HCT116 (cell line): Measurements from ENCODE around the gene C9orf85. TPM values are rescaled to one million over a fixed set of nuclear protein-coding genes. Genes with fewer than 3 reads are reported as not detected.

Source experiments
- ATAC-seq: fragments of 200-7000 bp; cut with Tn5 transposase; 2 replicates; pipeline ENCODE4 v1.9.1; 2020; ENCODE audit warnings: mild to moderate bottlenecking, moderate library complexity
- BruUV-seq: library from RNA; stranded (reverse); fragments of 400-500 nt; replicated peaks from 2 replicates; lab custom pipeline; 2021; lab: Mats Ljungman, UMichigan
- CTCF ChIA-PET: fragments of 300-600 bp; sonication (Branson Sonifier 250); formaldehyde crosslinking; loops from one replicate; lab custom pipeline; 2021; ENCODE audit warnings: antibody characterized with exemption; lab: Charles Lee
- POLR2A ChIA-PET: fragments of 300-600, 350-600 bp; sonication (Branson Sonifier 250); formaldehyde crosslinking; loops from one replicate; lab custom pipeline; 2021; ENCODE audit warnings: antibody characterized with exemption; lab: Charles Lee
- RAD21 ChIA-PET, 2 experiments: fragments of 300-600 bp; sonication (Branson Sonifier 250); formaldehyde crosslinking; loops; one replicate each; lab custom pipeline; 2023; ENCODE audit warnings: low total read pairs in 2 of 2; ENCODE audit not compliant: uncharacterized antibody in 2 of 2, unreplicated experiment in 2 of 2, low non-redundant PET in 1 of 2; lab: Charles Lee
- DNase-seq: peaks from one replicate; pipeline ENCODE4 v3.0.0-alpha.2; 2010; ENCODE audit warnings: low read depth, low spot score
- H2AFZ ChIP-seq: fragments of 200-600 bp; shearing (Covaris generic), sonication (generic); 2 replicates; pipeline ENCODE4 v1.6.1; 2017; ENCODE audit warnings: low read depth, mixed run types, mixed read lengths, antibody characterized with exemption, low read length; ENCODE audit not compliant: poor library complexity, severe bottlenecking
- H3K27ac ChIP-seq: 2 replicates; pipeline ENCODE4 v1.5.1; 2012; ENCODE audit warnings: low read depth, low read length
- H3K27me3 ChIP-seq: fragments of 200-600 bp; sonication (generic); 2 replicates; pipeline ENCODE4 v1.6.1; 2016; ENCODE audit warnings: mixed run types, low read length, mixed read lengths; ENCODE audit not compliant: insufficient read depth
- H3K36me3 ChIP-seq, 2 experiments: fragments of 200-500 bp in 1 of 2; fragments of 200-600 bp in 1 of 2; sonication (Bioruptor generic) in 1 of 2; sonication (generic) in 1 of 2; 2 replicates each; pipeline versions ENCODE4 v1.5.1 to v1.6.1; 2014 to 2016; ENCODE audit warnings: low read length in 2 of 2, inconsistent platforms in 1 of 2, mixed read lengths in 1 of 2, mixed run types in 1 of 2; ENCODE audit not compliant: insufficient read depth in 2 of 2, control insufficient read depth in 1 of 2
- H3K4me1 ChIP-seq, 2 experiments: fragments of 200-600 bp in 1 of 2; sonication (generic) in 1 of 2; 2 replicates each; pipeline versions ENCODE4 v1.5.1 to v1.6.1; 2012 to 2017; ENCODE audit warnings: low read length in 2 of 2, inconsistent platforms in 1 of 2, mild to moderate bottlenecking in 1 of 2, mixed read lengths in 1 of 2, mixed run types in 1 of 2, moderate library complexity in 1 of 2; ENCODE audit not compliant: insufficient read depth in 2 of 2, control insufficient read depth in 1 of 2
- H3K4me2 ChIP-seq: fragments of 200-600 bp; sonication (generic); 2 replicates; pipeline ENCODE4 v1.6.1; 2017; ENCODE audit warnings: mixed run types, low read length, mixed read lengths
- H3K4me3 ChIP-seq, 2 experiments: fragments of 200-600 bp in 1 of 2; sonication (generic) in 1 of 2; replicated peaks in 1 of 2; 2 replicates each; pipeline ENCODE4 v1.5.1; 2011 to 2016; ENCODE audit warnings: low read length in 2 of 2, control low read depth in 1 of 2, low read depth in 1 of 2, mild to moderate bottlenecking in 1 of 2, mixed read lengths in 1 of 2, mixed run types in 1 of 2
- H3K79me2 ChIP-seq: fragments of 200-600 bp; sonication (generic); 2 replicates; pipeline ENCODE4 v1.6.1; 2017; ENCODE audit warnings: mild to moderate bottlenecking, mixed run types, low read length, moderate library complexity, mixed read lengths; ENCODE audit not compliant: insufficient read depth
- H3K9ac ChIP-seq: fragments of 200-600 bp; sonication (generic); 2 replicates; pipeline ENCODE4 v1.6.1; 2016; ENCODE audit warnings: low read length, mixed read lengths
- H3K9me2 ChIP-seq: fragments of 200-600 bp; sonication (generic), shearing (Covaris generic); 2 replicates; pipeline ENCODE4 v1.6.1; 2017; ENCODE audit warnings: mixed run types, mild to moderate bottlenecking, moderate library complexity; ENCODE audit not compliant: insufficient read depth
- H3K9me3 ChIP-seq, 2 experiments: fragments of 200-500 bp in 1 of 2; fragments of 200-600 bp in 1 of 2; sonication (Bioruptor generic) in 1 of 2; sonication (generic) in 1 of 2; 2 replicates each; pipeline ENCODE4 v1.6.1; 2014 to 2017; ENCODE audit warnings: low read length in 2 of 2, mixed read lengths in 2 of 2, inconsistent platforms in 1 of 2, low read depth in 1 of 2, mild to moderate bottlenecking in 1 of 2, mixed run types in 1 of 2, moderate library complexity in 1 of 2; ENCODE audit not compliant: control insufficient read depth in 1 of 2, insufficient read depth in 1 of 2
- H4K20me1 ChIP-seq: fragments of 200-600 bp; sonication (generic), shearing (Covaris generic); 2 replicates; pipeline ENCODE4 v1.6.1; 2017; ENCODE audit warnings: mixed run types, mild to moderate bottlenecking, moderate library complexity; ENCODE audit not compliant: insufficient read depth
- EGR1 ChIP-seq: IDR thresholded peaks from 2 replicates; pipeline ENCODE4 v1.6.1; 2012; ENCODE audit warnings: low read depth
- ELF1 ChIP-seq: IDR thresholded peaks from 2 replicates; pipeline ENCODE4 v1.6.1; 2012; ENCODE audit warnings: low read depth, borderline replicate concordance
- FOSL1 ChIP-seq: IDR thresholded peaks from 2 replicates; pipeline ENCODE4 v1.6.1; 2012; ENCODE audit warnings: low read depth
- RAD21 ChIP-seq: IDR thresholded peaks from 2 replicates; pipeline ENCODE4 v1.6.1; 2012; ENCODE audit warnings: low read depth, mild to moderate bottlenecking
- TCF7L2 ChIP-seq: IDR thresholded peaks from 2 replicates; pipeline ENCODE4 v1.7.0; 2011; ENCODE audit warnings: borderline replicate concordance, inconsistent platforms; ENCODE audit not compliant: insufficient read depth, insufficient read length; ENCODE audit errors: extremely low read depth
- YY1 ChIP-seq: IDR thresholded peaks from 2 replicates; pipeline ENCODE4 v1.6.1; 2011; ENCODE audit warnings: low read length, low read depth, moderate library complexity, mild to moderate bottlenecking; ENCODE audit not compliant: insufficient replicate concordance; ENCODE audit errors: extremely low read depth
- ZFX ChIP-seq: fragments of 450-650 bp; IDR thresholded peaks from 2 replicates; pipeline ENCODE4 v1.6.1; 2017
- intact Hi-C: fragments of 100-400 bp; cut with micrococcal nuclease; formaldehyde crosslinking; loops from 2 replicates; pipeline ENCODE4 v1.10.0; 2022
- total RNA-seq: library from RNA; stranded (reverse); gene quantifications from one replicate; pipeline ENCODE4 v1.2.1, GENCODE V29; 2021; ENCODE audit not compliant: unreplicated experiment
- TF ChIP-seq, protein P1 (sequence below): IDR thresholded peaks from 2 replicates; pipeline ENCODE4 v1.6.1; 2011; ENCODE audit warnings: mild to moderate bottlenecking, low read length, moderate library complexity; ENCODE audit not compliant: insufficient replicate concordance; ENCODE audit errors: extremely low read depth
- TF ChIP-seq, protein P2 (sequence below): IDR thresholded peaks from 2 replicates; pipeline ENCODE4 v1.6.1; 2012

The C9orf85 gene
- total RNA-seq, 1 experiment from 2014 or later, result 12.4 TPM

DNA sequence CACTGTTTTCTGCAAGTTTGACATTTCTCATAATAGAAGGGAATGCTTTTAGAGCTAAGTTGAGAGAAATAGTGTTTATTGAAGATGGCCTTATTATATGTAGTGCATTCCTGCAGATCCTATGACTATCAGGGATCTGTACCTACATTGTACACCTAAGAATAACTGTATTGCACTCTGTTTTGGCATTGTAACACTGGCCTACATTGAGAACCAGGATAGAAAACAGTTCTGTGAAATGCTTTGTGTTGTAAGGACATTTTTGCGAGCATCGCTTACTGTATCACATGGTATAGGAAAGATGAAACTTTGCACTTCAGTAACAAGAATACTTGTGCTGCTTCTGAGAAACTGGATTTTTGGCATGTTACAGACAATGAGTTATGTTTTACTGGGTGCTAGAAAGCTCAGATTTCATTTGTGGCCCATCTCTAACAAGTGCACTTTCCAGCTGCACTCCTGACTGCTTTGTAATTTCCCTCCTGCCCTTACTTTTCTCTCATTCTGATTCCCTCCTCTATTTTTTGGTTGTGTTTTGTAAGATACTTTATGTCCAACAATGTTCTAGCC, 30.6 kb downstream of the C9orf85 start:
- no peak for DNase-seq
- Histone ChIP-seq H3K79me2 (peaks cover 14% of the 10 kb centered on the region), H3K9me2 (no peaks in the 10 kb centered on the region), H3K27ac (no peak overlapping the region), H4K20me1 (no peaks in the 10 kb centered on the region; the same call in 1 of the 2 replicates), H3K9me3 (no peaks in the 10 kb centered on the region), H3K4me2 (no peak overlapping the region), H3K4me3 (no peak overlapping the region), H3K9ac (no peak overlapping the region), H2AFZ (no peak overlapping the region), H3K36me3 (no peaks in the 10 kb centered on the region), H3K27me3 (no peaks in the 10 kb centered on the region), H3K4me1 (peaks cover 0 to 18% of the 10 kb centered on the region in 2 experiments; a peak in 2 of 4 replicates)
- ChIA-PET CTCF (interaction anchor here (0.6 kb wide), 1 partner anchor 163 kb away, joined by 5 read pairs; no protein-coding TSS in a partner anchor), RAD21 (no interaction called here), POLR2A (no interaction called here)
- BruUV-seq, result no TSS peak
- no peak for ATAC-seq
- TF ChIP-seq TCF7L2, result no peak
- TF ChIP-seq, protein P1, sequence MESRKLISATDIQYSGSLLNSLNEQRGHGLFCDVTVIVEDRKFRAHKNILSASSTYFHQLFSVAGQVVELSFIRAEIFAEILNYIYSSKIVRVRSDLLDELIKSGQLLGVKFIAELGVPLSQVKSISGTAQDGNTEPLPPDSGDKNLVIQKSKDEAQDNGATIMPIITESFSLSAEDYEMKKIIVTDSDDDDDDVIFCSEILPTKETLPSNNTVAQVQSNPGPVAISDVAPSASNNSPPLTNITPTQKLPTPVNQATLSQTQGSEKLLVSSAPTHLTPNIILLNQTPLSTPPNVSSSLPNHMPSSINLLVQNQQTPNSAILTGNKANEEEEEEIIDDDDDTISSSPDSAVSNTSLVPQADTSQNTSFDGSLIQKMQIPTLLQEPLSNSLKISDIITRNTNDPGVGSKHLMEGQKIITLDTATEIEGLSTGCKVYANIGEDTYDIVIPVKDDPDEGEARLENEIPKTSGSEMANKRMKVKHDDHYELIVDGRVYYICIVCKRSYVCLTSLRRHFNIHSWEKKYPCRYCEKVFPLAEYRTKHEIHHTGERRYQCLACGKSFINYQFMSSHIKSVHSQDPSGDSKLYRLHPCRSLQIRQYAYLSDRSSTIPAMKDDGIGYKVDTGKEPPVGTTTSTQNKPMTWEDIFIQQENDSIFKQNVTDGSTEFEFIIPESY, result no peak
- TF ChIP-seq ELF1, result no peak
- TF ChIP-seq RAD21, result no peak
- TF ChIP-seq FOSL1, result no peak
- no peak for TF ChIP-seq ZFX
- TF ChIP-seq, protein P2, sequence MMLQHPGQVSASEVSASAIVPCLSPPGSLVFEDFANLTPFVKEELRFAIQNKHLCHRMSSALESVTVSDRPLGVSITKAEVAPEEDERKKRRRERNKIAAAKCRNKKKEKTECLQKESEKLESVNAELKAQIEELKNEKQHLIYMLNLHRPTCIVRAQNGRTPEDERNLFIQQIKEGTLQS, result no peak
- TF ChIP-seq YY1, result no peak
- TF ChIP-seq EGR1, result no peak
- intact Hi-C loops, result no loop called here
